ENCODE measurements around the gene CLDN15.

GRCh38 chr7:101211501-101211900 lies 26.1 kb downstream of the CLDN15 start:
- no peak for TF ChIP-seq TAF1 (IDR thresholded peaks at IDR 0.05; ENCODE audit: low read depth, low read length)
- TF ChIP-seq POLR2A (IDR thresholded peaks at IDR 0.05; ENCODE audit: low read depth, low read length): no peak
